ENCODE measurements around the gene NFIC. TPM values are rescaled to one million over a fixed set of nuclear protein-coding genes. Genes with fewer than 3 reads are reported as not detected.

The NFIC gene
- total RNA-seq, 2 experiments from 2014 or later, result 1.5 to 1.7 TPM

GRCh38 chr19:3382460-3383100 lies 16.2 kb downstream of the NFIC start:
- POLR2A ChIA-PET, result no interaction called here
- no TSS peak for BruUV-seq (replicated peaks)
- no peak for TF ChIP-seq EZH2phosphoT487 (IDR thresholded peaks at IDR 0.05; ENCODE audit: borderline replicate concordance, low read depth, low read length)
- no peak for TF ChIP-seq CTCF (conservative IDR thresholded peaks at IDR 0.05; ENCODE audit: low read length)
- no peak overlapping the region for H3K4me3 ChIP-seq (ENCODE audit: low read depth, low read length, poor library complexity, severe bottlenecking)
- no peaks in the 10 kb centered on the region for H3K9me2 ChIP-seq (ENCODE audit: insufficient read depth, low read length)
- H3K79me2 ChIP-seq (ENCODE audit: insufficient read depth, low read depth, low read length), result no peaks in the 10 kb centered on the region
- no peak overlapping the region for H2AFZ ChIP-seq (ENCODE audit: low read length)
- intact Hi-C loops (cut with micrococcal nuclease; ENCODE audit: unreplicated experiment), result no loop called here
- H3K4me1 ChIP-seq (ENCODE audit: insufficient read depth, low read length, poor library complexity, severe bottlenecking), result no peaks in the 10 kb centered on the region
- H3K4me2 ChIP-seq (ENCODE audit: low read length), result no peak overlapping the region
- H4K20me1 ChIP-seq (ENCODE audit: insufficient read depth, low read length), result no peaks in the 10 kb centered on the region
- CTCF ChIA-PET (ENCODE audit: unreplicated experiment), result no interaction called here
- no peaks in the 10 kb centered on the region for H3K9me3 ChIP-seq (ENCODE audit: low read length)
- no peak overlapping the region for H3K27ac ChIP-seq (ENCODE audit: low read depth, low read length, poor library complexity, severe bottlenecking)
- DNase-seq (ENCODE audit: low spot score), result no peak
- H3K36me3 ChIP-seq (ENCODE audit: insufficient read depth, low read length), result no peaks in the 10 kb centered on the region

GRCh38 chr19:3383121-3383722 lies 16.8 kb downstream of the NFIC start:
- POLR2A ChIA-PET, result no interaction called here
- H4K20me1 ChIP-seq (ENCODE audit: insufficient read depth, low read length), result no peaks in the 10 kb centered on the region
- H3K4me2 ChIP-seq (ENCODE audit: low read length), result no peak overlapping the region
- CTCF ChIA-PET (ENCODE audit: unreplicated experiment), result no interaction called here
- H3K79me2 ChIP-seq (ENCODE audit: insufficient read depth, low read depth, low read length), result no peaks in the 10 kb centered on the region
- no peak overlapping the region for H3K27ac ChIP-seq (ENCODE audit: low read depth, low read length, poor library complexity, severe bottlenecking)
- H3K4me1 ChIP-seq (ENCODE audit: insufficient read depth, low read length, poor library complexity, severe bottlenecking), result no peaks in the 10 kb centered on the region
- TF ChIP-seq EZH2phosphoT487 (IDR thresholded peaks at IDR 0.05; ENCODE audit: borderline replicate concordance, low read depth, low read length), result no peak
- TF ChIP-seq CTCF (conservative IDR thresholded peaks at IDR 0.05; ENCODE audit: low read length), result no peak
- H3K36me3 ChIP-seq (ENCODE audit: insufficient read depth, low read length), result no peaks in the 10 kb centered on the region
- no peaks in the 10 kb centered on the region for H3K9me3 ChIP-seq (ENCODE audit: low read length)
- no TSS peak for BruUV-seq (replicated peaks)
- H3K9me2 ChIP-seq (ENCODE audit: insufficient read depth, low read length), result no peaks in the 10 kb centered on the region
- no peak overlapping the region for H2AFZ ChIP-seq (ENCODE audit: low read length)
- intact Hi-C loops (cut with micrococcal nuclease; ENCODE audit: unreplicated experiment), result no loop called here
- no peak for DNase-seq (ENCODE audit: low spot score)
- H3K4me3 ChIP-seq (ENCODE audit: low read depth, low read length, poor library complexity, severe bottlenecking), result no peak overlapping the region

- H3K9me3 ChIP-seq (ENCODE audit: low read length), result no peaks in the 10 kb centered on the region
- no peaks in the 10 kb centered on the region for H3K4me1 ChIP-seq (ENCODE audit: insufficient read depth, low read length, poor library complexity, severe bottlenecking)
- intact Hi-C loops (cut with micrococcal nuclease; ENCODE audit: unreplicated experiment), result no loop called here
- no peak overlapping the region for H3K27ac ChIP-seq (ENCODE audit: low read depth, low read length, poor library complexity, severe bottlenecking)
- H3K4me2 ChIP-seq (ENCODE audit: low read length), result no peak overlapping the region
- ChIA-PET CTCF (ENCODE audit: unreplicated experiment) (no interaction called here), POLR2A (no interaction called here)
- TF ChIP-seq EZH2phosphoT487 (IDR thresholded peaks at IDR 0.05; ENCODE audit: borderline replicate concordance, low read depth, low read length) (no peak), CTCF (conservative IDR thresholded peaks at IDR 0.05; ENCODE audit: low read length) (no peak)
- no peaks in the 10 kb centered on the region for H3K79me2 ChIP-seq (ENCODE audit: insufficient read depth, low read depth, low read length)
- H3K36me3 ChIP-seq (ENCODE audit: insufficient read depth, low read length), result no peaks in the 10 kb centered on the region
- no peak overlapping the region for H3K4me3 ChIP-seq (ENCODE audit: low read depth, low read length, poor library complexity, severe bottlenecking)
- H3K9me2 ChIP-seq (ENCODE audit: insufficient read depth, low read length), result no peaks in the 10 kb centered on the region
- no TSS peak for BruUV-seq (replicated peaks)
- H4K20me1 ChIP-seq (ENCODE audit: insufficient read depth, low read length), result no peaks in the 10 kb centered on the region
- DNase-seq (ENCODE audit: low spot score), result no peak
- H2AFZ ChIP-seq (ENCODE audit: low read length), result no peak overlapping the region
Observed at GRCh38 chr19:3386447-3387234, 20.3 kb downstream of the NFIC start.
